HCT116 (cell line): Measurements from ENCODE around the gene KLK6. TPM values are rescaled to one million over a fixed set of nuclear protein-coding genes. Genes with fewer than 3 reads are reported as not detected.

ENCODE experiments used
- ATAC-seq: fragments of 200-7000 bp; cut with Tn5 transposase; 2 replicates; pipeline ENCODE4 v1.9.1; 2020; ENCODE audit warnings: mild to moderate bottlenecking, moderate library complexity
- BruUV-seq: library from RNA; stranded (reverse); fragments of 400-500 nt; replicated peaks from 2 replicates; lab custom pipeline; 2021; lab: Mats Ljungman, UMichigan
- CTCF ChIA-PET: fragments of 300-600 bp; sonication (Branson Sonifier 250); formaldehyde crosslinking; loops from one replicate; lab custom pipeline; 2021; ENCODE audit warnings: antibody characterized with exemption; lab: Charles Lee
- POLR2A ChIA-PET: fragments of 300-600, 350-600 bp; sonication (Branson Sonifier 250); formaldehyde crosslinking; loops from one replicate; lab custom pipeline; 2021; ENCODE audit warnings: antibody characterized with exemption; lab: Charles Lee
- RAD21 ChIA-PET, 2 experiments: fragments of 300-600 bp; sonication (Branson Sonifier 250); formaldehyde crosslinking; loops; one replicate each; lab custom pipeline; 2023; ENCODE audit warnings: low total read pairs in 2 of 2; ENCODE audit not compliant: uncharacterized antibody in 2 of 2, unreplicated experiment in 2 of 2, low non-redundant PET in 1 of 2; lab: Charles Lee
- DNase-seq: peaks from one replicate; pipeline ENCODE4 v3.0.0-alpha.2; 2010; ENCODE audit warnings: low read depth, low spot score
- H2AFZ ChIP-seq: fragments of 200-600 bp; shearing (Covaris generic), sonication (generic); 2 replicates; pipeline ENCODE4 v1.6.1; 2017; ENCODE audit warnings: low read depth, mixed run types, mixed read lengths, antibody characterized with exemption, low read length; ENCODE audit not compliant: poor library complexity, severe bottlenecking
- H3K27ac ChIP-seq: 2 replicates; pipeline ENCODE4 v1.5.1; 2012; ENCODE audit warnings: low read depth, low read length
- H3K27me3 ChIP-seq: fragments of 200-600 bp; sonication (generic); 2 replicates; pipeline ENCODE4 v1.6.1; 2016; ENCODE audit warnings: mixed run types, low read length, mixed read lengths; ENCODE audit not compliant: insufficient read depth
- H3K36me3 ChIP-seq, 2 experiments: fragments of 200-500 bp in 1 of 2; fragments of 200-600 bp in 1 of 2; sonication (Bioruptor generic) in 1 of 2; sonication (generic) in 1 of 2; 2 replicates each; pipeline versions ENCODE4 v1.5.1 to v1.6.1; 2014 to 2016; ENCODE audit warnings: low read length in 2 of 2, inconsistent platforms in 1 of 2, mixed read lengths in 1 of 2, mixed run types in 1 of 2; ENCODE audit not compliant: insufficient read depth in 2 of 2, control insufficient read depth in 1 of 2
- H3K4me1 ChIP-seq, 2 experiments: fragments of 200-600 bp in 1 of 2; sonication (generic) in 1 of 2; 2 replicates each; pipeline versions ENCODE4 v1.5.1 to v1.6.1; 2012 to 2017; ENCODE audit warnings: low read length in 2 of 2, inconsistent platforms in 1 of 2, mild to moderate bottlenecking in 1 of 2, mixed read lengths in 1 of 2, mixed run types in 1 of 2, moderate library complexity in 1 of 2; ENCODE audit not compliant: insufficient read depth in 2 of 2, control insufficient read depth in 1 of 2
- H3K4me2 ChIP-seq: fragments of 200-600 bp; sonication (generic); 2 replicates; pipeline ENCODE4 v1.6.1; 2017; ENCODE audit warnings: mixed run types, low read length, mixed read lengths
- H3K4me3 ChIP-seq, 2 experiments: fragments of 200-600 bp in 1 of 2; sonication (generic) in 1 of 2; replicated peaks in 1 of 2; 2 replicates each; pipeline ENCODE4 v1.5.1; 2011 to 2016; ENCODE audit warnings: low read length in 2 of 2, control low read depth in 1 of 2, low read depth in 1 of 2, mild to moderate bottlenecking in 1 of 2, mixed read lengths in 1 of 2, mixed run types in 1 of 2
- H3K79me2 ChIP-seq: fragments of 200-600 bp; sonication (generic); 2 replicates; pipeline ENCODE4 v1.6.1; 2017; ENCODE audit warnings: mild to moderate bottlenecking, mixed run types, low read length, moderate library complexity, mixed read lengths; ENCODE audit not compliant: insufficient read depth
- H3K9ac ChIP-seq: fragments of 200-600 bp; sonication (generic); 2 replicates; pipeline ENCODE4 v1.6.1; 2016; ENCODE audit warnings: low read length, mixed read lengths
- H3K9me2 ChIP-seq: fragments of 200-600 bp; sonication (generic), shearing (Covaris generic); 2 replicates; pipeline ENCODE4 v1.6.1; 2017; ENCODE audit warnings: mixed run types, mild to moderate bottlenecking, moderate library complexity; ENCODE audit not compliant: insufficient read depth
- H3K9me3 ChIP-seq, 2 experiments: fragments of 200-500 bp in 1 of 2; fragments of 200-600 bp in 1 of 2; sonication (Bioruptor generic) in 1 of 2; sonication (generic) in 1 of 2; 2 replicates each; pipeline ENCODE4 v1.6.1; 2014 to 2017; ENCODE audit warnings: low read length in 2 of 2, mixed read lengths in 2 of 2, inconsistent platforms in 1 of 2, low read depth in 1 of 2, mild to moderate bottlenecking in 1 of 2, mixed run types in 1 of 2, moderate library complexity in 1 of 2; ENCODE audit not compliant: control insufficient read depth in 1 of 2, insufficient read depth in 1 of 2
- H4K20me1 ChIP-seq: fragments of 200-600 bp; sonication (generic), shearing (Covaris generic); 2 replicates; pipeline ENCODE4 v1.6.1; 2017; ENCODE audit warnings: mixed run types, mild to moderate bottlenecking, moderate library complexity; ENCODE audit not compliant: insufficient read depth
- EGR1 ChIP-seq: IDR thresholded peaks from 2 replicates; pipeline ENCODE4 v1.6.1; 2012; ENCODE audit warnings: low read depth
- ELF1 ChIP-seq: IDR thresholded peaks from 2 replicates; pipeline ENCODE4 v1.6.1; 2012; ENCODE audit warnings: low read depth, borderline replicate concordance
- FOSL1 ChIP-seq: IDR thresholded peaks from 2 replicates; pipeline ENCODE4 v1.6.1; 2012; ENCODE audit warnings: low read depth
- TCF7L2 ChIP-seq: IDR thresholded peaks from 2 replicates; pipeline ENCODE4 v1.7.0; 2011; ENCODE audit warnings: borderline replicate concordance, inconsistent platforms; ENCODE audit not compliant: insufficient read depth, insufficient read length; ENCODE audit errors: extremely low read depth
- YY1 ChIP-seq: IDR thresholded peaks from 2 replicates; pipeline ENCODE4 v1.6.1; 2011; ENCODE audit warnings: low read length, low read depth, moderate library complexity, mild to moderate bottlenecking; ENCODE audit not compliant: insufficient replicate concordance; ENCODE audit errors: extremely low read depth
- ZFX ChIP-seq: fragments of 450-650 bp; IDR thresholded peaks from 2 replicates; pipeline ENCODE4 v1.6.1; 2017
- intact Hi-C: fragments of 100-400 bp; cut with micrococcal nuclease; formaldehyde crosslinking; loops from 2 replicates; pipeline ENCODE4 v1.10.0; 2022
- total RNA-seq: library from RNA; stranded (reverse); gene quantifications from one replicate; pipeline ENCODE4 v1.2.1, GENCODE V29; 2021; ENCODE audit not compliant: unreplicated experiment
- TF ChIP-seq, protein P1 (sequence below): IDR thresholded peaks from 2 replicates; pipeline ENCODE4 v1.6.1; 2011; ENCODE audit warnings: mild to moderate bottlenecking, low read length, moderate library complexity; ENCODE audit not compliant: insufficient replicate concordance; ENCODE audit errors: extremely low read depth
- TF ChIP-seq, protein P2 (sequence below), 3 experiments: fragments of 200-600 bp in 1 of 3; sonication (generic) in 1 of 3; IDR thresholded peaks in 2 of 3; conservative IDR thresholded peaks in 1 of 3; 2 replicates each; pipeline ENCODE4 v1.5.1; 2012 to 2017; ENCODE audit warnings: low read depth in 2 of 3, low read length in 2 of 3, antibody characterized with exemption in 1 of 3, borderline replicate concordance in 1 of 3, control low read depth in 1 of 3, mild to moderate bottlenecking in 1 of 3, mixed read lengths in 1 of 3, mixed run types in 1 of 3, moderate library complexity in 1 of 3; ENCODE audit not compliant: insufficient read depth in 1 of 3

The KLK6 gene
- total RNA-seq, 1 experiment from 2014 or later, result 40.5 TPM

DNA sequence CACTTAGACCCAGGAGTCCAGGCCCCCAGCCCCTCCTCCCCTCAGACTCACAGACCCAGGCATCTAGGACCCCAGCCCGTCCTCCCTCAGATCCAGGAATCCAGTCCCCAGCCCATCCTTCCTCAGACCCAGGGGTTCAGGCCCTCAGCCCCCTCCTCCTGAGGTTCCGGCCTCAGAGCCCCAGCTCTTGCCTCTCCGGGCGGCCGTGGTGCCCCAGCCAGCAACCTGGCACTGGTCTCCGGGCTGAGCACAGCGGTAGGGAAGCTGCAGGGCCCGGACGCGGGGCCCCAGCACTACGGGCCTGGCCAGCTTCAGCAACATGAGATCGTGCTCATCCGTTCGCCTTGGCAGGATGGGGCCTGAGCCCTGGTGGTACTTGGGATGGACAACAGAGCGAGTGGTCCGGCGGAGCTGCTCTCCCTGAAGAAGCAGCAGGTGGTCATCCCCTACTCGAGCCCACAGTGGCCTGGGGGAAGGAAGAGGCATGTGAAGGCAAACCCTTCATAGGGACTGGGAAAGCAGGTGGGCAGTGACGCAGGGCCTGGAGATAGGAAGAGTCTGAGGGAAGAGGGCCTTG, 46.4 kb upstream of the KLK6 start:
- H3K4me3 ChIP-seq, result no peak overlapping the region
- no peak for TF ChIP-seq ELF1
- no peak for TF ChIP-seq FOSL1
- TF ChIP-seq ZFX, result no peak
- TF ChIP-seq TCF7L2, result no peak
- TF ChIP-seq, protein P1, sequence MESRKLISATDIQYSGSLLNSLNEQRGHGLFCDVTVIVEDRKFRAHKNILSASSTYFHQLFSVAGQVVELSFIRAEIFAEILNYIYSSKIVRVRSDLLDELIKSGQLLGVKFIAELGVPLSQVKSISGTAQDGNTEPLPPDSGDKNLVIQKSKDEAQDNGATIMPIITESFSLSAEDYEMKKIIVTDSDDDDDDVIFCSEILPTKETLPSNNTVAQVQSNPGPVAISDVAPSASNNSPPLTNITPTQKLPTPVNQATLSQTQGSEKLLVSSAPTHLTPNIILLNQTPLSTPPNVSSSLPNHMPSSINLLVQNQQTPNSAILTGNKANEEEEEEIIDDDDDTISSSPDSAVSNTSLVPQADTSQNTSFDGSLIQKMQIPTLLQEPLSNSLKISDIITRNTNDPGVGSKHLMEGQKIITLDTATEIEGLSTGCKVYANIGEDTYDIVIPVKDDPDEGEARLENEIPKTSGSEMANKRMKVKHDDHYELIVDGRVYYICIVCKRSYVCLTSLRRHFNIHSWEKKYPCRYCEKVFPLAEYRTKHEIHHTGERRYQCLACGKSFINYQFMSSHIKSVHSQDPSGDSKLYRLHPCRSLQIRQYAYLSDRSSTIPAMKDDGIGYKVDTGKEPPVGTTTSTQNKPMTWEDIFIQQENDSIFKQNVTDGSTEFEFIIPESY, result no peak
- TF ChIP-seq EGR1, result no peak
- TF ChIP-seq YY1, result no peak
- TF ChIP-seq, protein P2, sequence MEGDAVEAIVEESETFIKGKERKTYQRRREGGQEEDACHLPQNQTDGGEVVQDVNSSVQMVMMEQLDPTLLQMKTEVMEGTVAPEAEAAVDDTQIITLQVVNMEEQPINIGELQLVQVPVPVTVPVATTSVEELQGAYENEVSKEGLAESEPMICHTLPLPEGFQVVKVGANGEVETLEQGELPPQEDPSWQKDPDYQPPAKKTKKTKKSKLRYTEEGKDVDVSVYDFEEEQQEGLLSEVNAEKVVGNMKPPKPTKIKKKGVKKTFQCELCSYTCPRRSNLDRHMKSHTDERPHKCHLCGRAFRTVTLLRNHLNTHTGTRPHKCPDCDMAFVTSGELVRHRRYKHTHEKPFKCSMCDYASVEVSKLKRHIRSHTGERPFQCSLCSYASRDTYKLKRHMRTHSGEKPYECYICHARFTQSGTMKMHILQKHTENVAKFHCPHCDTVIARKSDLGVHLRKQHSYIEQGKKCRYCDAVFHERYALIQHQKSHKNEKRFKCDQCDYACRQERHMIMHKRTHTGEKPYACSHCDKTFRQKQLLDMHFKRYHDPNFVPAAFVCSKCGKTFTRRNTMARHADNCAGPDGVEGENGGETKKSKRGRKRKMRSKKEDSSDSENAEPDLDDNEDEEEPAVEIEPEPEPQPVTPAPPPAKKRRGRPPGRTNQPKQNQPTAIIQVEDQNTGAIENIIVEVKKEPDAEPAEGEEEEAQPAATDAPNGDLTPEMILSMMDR (IDR thresholded peaks at IDR 0.05 in 2 of 3, conservative IDR thresholded peaks at IDR 0.05 in 1 of 3; ENCODE audit: borderline replicate concordance in 1 of 3, insufficient read depth in 1 of 3, low read depth in 2 of 3, low read length in 2 of 3), result no peak
- TF ChIP-seq, all 23 proteins: peak for 0
- H2AFZ ChIP-seq, result no peak overlapping the region
- ChIA-PET CTCF (interaction anchor here (0.7 to 7.3 kb wide), 3 partner anchors 46 to 93 kb away, joined by 3 to 140 read pairs (median 27); no protein-coding TSS in a partner anchor), RAD21 (interaction anchor here in 1 of 2 experiments (1.2 to 1.8 kb wide), 2 partner anchors 82 to 93 kb away, joined by 3 to 4 read pairs; no protein-coding TSS in a partner anchor), POLR2A (no interaction called here)
- BruUV-seq, result no TSS peak
- H3K4me1 ChIP-seq, result peaks cover 14 to 63% of the 10 kb centered on the region in 2 experiments
- H4K20me1 ChIP-seq, result no peaks in the 10 kb centered on the region
- no peaks in the 10 kb centered on the region for H3K9me2 ChIP-seq
- no peak overlapping the region for H3K9ac ChIP-seq
- DNase-seq (no peak), ATAC-seq (no peak)
- peak overlapping the region; percentile 13; the same call in 1 of the 2 replicates for H3K4me2 ChIP-seq
- no peaks in the 10 kb centered on the region for H3K9me3 ChIP-seq
- no peaks in the 10 kb centered on the region for H3K79me2 ChIP-seq
- H3K36me3 ChIP-seq, result no peaks in the 10 kb centered on the region
- H3K27ac ChIP-seq, result no peak overlapping the region; the same call in 1 of the 2 replicates
- no peaks in the 10 kb centered on the region for H3K27me3 ChIP-seq
- intact Hi-C loops, result loop anchor here (1.0 to 2.0 kb wide), 2 partner anchors 47 to 83 kb away; partner anchors contain the start of gene KLK6
